Measurements from ENCODE around the gene PRR14L.
"Not testable (repeated sequence)": the region's sequence is repeated elsewhere in the genome, so short reads cannot be mapped to it uniquely, and the experiment has no call there.

Gene PRR14L

DNA sequence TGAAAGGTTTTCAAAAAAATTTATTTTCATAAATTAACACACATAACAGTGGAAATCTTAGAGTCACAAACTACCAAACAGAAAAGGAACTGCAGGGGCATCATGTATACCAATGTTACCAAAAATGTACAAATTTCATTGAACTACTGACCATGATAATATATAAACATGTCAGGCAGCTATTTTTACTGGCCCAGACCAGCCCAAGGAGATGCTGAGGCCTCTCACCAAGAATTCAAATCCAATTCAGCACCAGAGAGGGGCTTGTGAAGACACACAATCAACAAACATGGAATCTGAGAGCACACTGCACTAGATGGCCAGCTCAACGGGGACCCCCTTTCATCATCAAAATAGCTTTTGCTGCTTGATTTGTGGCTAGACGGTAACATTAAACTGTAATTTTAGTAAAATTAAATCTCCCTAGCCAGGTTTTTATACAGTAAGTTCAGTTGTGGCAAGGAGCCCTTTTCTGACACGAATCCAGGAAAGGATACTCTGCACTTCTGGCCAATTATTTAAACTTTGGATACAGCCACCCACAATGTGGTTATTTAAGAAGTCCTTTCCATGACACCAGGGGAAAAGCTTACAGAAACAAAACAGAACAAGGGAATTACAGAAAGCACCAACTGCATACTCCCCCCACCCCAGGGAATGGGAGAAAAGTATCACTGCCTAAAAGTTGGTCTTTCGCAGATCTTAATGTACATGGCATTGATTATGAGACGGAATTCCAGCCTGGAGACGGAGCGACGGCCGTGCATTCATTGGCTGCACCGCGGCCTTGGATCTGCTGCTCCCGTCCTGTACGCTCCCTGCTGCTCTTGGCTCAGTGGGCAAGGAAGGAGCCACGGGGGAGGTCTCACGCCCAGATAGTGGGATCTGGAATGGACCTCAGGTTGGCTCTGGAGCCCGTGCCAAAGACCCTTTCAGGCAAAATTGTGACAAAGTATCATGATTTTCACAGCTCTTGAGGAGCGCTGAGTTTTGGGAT, 68.3 kb downstream of the PRR14L start:
- DNase-seq, result no peak

DNA sequence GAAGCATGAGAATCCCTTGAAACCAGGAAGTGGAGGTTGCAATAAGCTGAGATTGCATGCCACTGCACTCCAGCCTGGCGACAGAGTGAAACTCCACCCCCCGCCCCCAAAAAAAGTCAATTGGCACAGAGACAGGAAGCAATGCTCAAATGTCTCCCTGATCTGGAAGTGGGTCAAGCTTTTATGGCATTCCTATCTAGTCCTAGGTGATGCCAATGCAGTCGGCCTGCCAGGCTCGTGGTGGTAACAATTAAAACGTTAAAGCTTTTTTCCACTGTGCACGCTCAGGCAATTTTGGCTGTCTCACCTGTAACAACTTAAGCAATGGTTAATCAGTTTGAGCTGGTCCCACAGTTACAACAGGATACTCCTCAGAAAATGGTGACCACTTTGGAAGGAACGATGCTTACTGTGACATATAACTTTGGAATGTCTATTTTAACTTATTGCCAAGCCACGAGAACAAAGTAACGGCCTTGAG, 69.0 kb downstream of the PRR14L start:
- DNase-seq, result no peak

DNA sequence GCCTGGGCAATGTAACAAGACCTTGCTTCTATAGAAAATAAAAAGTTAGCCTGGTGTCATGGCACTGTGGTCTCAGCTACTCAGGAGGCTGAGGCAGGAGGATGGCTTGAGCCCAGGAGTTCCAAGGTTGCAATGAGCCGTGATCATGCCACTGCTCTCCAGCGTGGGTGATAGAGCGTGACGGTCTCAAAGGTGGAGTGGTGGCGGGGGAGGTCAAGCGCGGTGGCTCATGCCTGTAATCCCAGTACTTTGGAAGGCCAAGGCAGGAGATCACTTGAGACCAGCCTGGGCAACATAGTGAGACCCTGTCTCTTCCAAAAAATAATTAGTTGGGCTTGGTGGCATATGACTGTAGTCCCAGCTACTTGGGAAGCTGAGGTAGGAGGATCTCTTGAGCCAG, 71.2 kb downstream of the PRR14L start:
- no peak for DNase-seq

DNA sequence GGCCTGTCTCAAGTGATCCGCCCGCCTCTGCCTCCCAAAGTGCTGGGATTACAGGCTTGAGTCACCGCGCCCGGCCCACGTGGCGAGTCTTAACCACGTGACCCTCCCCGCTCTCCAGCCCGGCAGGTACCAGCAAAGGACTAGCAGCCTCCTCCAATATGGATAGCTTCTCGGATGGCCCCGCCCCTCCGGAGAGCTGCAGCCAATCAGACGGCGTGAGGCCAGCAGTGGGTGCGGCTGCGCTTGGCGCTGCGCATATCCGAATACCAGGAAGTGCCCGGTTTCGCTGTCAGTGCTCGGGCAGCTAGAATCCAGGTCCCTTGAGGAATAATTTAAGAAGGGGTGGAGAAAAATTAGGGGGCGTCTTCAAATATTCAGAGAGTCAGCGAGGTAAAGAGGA, 73.2 kb downstream of the PRR14L start:
- DNase-seq, result peak; percentile 3 to 38

DNA sequence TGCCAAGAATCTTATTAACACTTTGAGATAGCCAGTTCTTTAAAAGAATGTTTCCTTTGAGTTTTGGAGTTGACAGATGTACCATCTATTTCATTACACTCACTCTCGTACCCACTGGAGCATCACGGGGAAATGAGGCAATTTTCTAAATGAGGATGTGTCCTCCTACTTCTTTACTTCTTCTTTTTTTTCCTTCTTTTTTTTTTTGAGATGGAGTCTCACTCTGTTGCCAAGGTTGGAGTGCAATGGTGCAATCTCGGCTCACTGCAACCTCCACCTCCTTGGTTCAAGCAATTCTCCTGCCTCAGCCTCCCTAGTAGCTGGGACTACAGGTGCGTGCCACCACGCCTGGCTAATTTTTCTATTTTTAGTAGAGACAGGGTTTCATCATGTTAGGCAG, 75.7 kb downstream of the PRR14L start:
- not testable (repeated sequence) for DNase-seq

DNA sequence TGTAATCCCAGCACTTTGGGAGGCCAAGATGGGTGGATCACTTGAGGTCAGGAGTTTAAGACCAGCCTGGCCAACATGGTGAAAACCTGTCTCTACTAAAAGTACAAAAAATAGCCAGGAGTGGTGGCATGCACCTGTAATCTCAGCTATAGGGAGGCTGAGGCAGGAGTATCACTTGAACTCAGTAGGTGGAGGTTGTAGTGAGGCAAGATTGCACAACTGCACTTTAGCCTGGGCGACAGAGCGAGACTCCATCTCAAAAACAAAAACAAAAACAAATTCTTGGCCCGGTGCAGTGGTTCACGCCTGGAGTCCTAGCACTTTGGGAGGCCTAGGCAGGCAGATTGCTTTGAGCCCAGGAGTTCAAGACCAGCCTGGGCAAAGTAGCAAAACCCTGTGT, 81.1 kb downstream of the PRR14L start:
- DNase-seq, result not testable (repeated sequence)

DNA sequence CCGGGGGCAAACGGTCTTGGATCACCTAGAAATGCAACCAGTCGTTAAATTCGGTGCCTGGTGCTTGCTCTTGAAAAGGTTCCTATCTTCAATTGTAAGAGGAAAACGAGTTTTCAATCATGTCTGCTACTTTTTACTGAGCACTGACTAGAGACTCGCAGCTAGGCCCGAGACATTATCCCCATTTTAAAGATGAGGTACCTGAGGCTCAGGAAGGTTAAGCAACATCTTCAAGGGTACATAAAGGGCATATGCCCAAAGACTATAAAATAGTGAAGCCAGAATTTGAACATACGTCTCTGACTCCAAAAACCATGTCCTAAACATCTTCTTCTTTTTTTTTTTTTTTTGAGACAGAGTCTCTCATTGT, 87.3 kb downstream of the PRR14L start:
- no peak for DNase-seq

DNA sequence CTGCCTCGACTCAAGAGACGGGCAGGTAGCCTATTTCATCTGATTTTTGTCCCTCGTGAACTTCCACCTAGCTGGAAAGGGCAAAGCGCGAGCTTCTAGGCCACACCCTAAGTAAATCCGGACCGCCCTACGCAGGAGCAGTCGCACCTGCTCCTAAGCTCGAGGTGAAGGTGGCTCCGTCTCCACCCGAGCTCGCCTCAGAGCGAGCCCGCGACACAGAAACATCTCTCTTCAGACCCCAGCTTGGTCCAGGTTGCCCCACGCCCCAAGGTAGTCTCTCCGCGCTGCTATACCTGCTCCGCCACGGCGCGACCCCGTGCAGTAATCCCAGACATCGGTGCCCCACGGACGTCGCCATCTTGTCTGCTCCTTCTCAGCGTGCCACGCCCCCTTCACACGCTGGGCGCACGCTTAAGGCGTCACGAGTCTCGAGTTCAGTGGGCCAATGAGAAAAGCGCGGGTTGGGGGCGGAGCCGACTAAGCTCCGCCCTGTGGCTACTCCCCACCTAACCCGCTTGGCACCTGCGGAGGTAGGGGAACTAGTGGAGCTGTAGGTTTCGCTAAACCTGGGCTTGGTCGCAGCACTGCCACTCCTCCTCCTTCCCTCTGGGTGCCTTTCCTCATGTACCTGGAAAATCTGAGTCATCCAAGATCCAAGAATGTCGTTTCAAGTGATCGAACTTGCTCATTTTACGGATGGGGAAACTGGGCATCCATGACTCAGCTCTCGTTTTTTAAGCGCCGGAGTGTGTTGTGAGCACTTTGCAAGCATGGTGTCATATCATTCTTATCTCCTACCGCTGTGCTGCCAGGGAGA, 87.9 kb downstream of the PRR14L start, which contains the start of gene PISD:
PISD (minus strand) TSS at position 365 of the 817 bp plus-strand sequence; CDS start at position 358, 7 bp downstream.
- peak; percentile 89 to 90 for DNase-seq

DNA sequence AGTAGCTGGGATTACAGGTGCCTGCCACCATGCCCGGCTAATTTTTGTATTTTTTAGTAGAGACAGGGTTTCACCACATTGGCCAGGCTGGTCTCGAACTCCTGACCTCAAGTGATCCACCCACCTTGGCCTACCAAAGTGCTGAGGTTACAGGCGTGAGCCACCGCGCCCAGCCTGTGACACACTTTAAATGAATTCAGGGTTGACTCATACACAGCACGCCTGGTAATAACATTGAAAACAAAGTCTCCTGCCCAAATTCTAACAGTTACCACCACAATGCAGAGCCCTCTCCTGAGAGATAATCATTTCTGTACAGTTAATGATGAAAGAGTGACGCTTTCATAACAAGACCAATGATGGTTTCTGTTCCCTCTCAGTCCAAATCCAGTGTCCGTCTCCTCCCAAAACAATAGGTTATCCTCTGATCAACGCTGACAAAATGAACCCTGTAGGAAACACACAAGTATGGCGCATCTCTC, 89.0 kb downstream of the PRR14L start:
- not testable (repeated sequence) for DNase-seq

DNA sequence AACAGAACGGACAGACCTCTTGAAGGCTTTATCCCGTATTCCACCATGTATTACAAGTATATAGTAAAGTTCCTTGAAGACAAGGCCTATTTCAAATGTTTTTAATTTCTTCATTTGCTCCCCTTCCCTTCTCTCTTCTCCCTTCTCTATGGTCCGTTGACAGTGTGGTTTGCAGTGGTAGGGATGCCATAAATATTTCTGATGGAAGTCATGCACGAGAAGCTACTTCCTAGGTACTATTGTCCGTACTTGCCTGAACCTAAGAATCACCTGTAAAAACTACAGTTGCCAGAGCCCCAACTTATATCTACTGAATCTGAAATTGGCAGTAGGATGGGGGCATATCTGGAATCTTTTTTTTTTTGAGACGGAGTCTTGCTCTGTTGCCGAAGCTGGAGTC, 90.7 kb downstream of the PRR14L start:
- DNase-seq, result no peak

DNA sequence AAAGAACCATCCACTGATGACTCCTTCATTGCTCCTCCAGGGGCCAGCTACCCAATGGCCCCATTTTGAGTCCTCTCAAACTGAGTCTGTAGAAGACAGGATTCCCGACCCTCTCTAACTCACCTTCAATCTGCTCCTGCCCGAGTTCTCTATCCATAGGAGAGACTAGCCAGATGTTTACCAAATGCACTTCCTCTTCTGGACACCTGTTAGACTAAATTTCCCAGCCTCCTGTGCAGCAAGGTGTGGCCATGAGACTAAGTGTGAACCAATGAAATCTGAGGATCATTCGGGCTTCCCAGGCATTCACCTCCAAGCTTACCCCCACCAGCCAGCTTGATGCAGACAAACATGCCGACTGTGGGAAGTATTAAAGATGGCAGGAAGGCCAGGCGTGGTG, 95.5 kb downstream of the PRR14L start:
- no peak for DNase-seq

DNA sequence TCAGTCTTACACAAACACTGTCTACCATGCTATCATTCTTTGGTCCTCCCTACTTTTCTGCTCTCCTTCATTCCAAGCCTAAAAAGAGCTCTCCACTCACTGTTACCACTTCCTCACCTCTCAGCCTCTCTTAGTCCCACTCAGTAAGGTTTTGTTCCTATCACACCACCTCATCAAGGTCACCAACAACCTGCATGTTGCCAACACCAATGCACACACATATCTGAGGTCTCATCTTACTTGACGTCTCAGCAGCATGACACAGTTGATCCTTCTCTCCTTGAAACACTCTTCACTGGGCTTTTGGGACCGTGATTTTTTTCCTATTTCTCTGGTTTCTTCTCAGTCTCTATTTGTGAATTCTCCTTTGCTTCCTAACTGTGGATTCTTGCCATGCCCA, 96.0 kb downstream of the PRR14L start:
- no peak for DNase-seq

DNA sequence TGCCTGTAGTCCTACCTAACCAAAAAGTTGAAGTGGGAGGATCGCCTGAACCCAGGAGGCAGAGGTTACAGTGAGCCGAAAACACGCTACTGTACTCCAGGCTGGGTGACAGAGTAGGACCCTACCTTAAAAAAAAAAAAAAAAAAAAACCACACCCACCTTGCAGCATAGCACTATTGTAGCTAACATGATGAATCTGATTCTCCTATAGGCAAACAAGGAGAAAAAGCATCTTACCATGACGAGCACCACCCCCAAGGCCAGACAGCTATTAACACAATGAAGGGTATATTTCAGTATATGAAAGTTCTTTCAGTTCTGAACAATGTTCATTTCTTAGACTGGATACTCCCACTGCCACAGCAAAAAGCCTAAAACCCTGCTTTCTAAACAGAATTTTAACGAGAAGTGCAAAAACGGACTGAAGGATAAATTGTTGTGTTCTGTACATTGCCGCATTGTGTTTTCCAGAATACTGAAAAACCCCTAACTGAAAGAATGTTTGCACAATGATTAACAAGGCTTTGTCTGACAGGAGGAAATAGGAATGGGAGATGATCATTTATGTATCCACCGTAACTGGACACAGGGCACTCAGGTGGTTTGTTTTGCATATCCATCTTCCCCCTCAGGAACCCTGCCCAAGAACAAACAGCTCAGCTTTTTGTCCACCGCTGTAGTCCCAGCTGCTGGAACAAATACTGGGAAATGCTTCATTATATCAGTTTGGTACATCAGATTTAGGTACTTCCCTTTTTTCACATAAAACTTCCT, 96.8 kb downstream of the PRR14L start:
- DNase-seq, result no peak

DNA sequence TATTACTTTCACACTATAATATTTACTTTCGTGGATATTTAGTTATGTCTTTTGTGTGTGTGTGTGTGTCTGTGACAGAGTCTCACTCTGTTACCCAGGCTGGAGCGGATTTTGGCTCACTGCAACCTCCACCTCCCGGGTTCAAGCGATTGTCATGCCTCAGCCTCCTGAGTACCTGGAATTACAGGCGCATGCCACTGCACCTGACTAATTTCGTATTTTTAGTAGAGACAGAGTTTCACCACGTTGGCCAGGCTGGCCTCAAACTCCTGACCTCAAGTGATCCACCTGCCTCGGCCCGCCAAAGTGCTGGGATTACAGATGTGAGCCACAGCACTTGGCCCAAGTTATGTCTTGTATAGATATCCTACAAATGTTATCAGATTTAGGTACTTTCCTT, 97.8 kb downstream of the PRR14L start:
- no peak for DNase-seq

DNA sequence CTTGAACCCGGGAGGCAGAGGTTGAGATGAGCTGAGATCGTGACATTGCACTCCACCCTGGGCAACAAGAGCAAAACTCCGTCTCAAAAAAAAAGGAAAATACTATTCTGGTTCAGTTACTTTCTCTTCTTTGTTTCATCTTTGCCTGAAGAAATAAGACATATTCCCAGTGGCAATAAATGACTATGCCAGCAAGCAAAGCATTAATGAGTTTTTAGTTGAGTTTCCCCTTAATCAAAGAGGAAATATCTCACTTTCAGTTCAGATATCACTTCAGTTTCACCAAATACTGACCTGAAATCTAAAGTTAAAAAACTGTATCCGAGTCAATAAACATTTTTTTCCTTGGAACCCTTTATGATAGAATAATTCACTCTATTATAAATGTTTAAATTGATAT, 98.3 kb downstream of the PRR14L start:
- no peak for DNase-seq

DNA sequence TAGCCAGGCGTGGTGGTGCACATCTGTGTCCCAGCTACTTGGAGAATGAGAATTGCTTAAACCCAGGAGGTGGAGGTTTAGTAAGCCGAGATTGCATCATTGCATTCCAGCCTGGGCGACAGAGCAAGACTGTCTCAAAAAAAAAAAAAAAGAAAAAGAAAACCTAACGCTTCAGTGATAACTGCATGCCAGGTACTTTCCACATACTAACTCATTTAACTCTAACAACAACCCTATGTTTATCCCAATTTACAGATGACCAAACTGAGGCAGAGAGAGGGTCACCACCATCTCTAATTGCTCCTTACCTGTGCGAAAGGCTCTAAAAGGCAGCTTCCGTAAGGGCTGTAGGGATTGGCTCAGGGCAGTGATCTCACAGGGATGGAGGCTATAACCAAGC, 99.5 kb downstream of the PRR14L start:
- no peak for DNase-seq

DNA sequence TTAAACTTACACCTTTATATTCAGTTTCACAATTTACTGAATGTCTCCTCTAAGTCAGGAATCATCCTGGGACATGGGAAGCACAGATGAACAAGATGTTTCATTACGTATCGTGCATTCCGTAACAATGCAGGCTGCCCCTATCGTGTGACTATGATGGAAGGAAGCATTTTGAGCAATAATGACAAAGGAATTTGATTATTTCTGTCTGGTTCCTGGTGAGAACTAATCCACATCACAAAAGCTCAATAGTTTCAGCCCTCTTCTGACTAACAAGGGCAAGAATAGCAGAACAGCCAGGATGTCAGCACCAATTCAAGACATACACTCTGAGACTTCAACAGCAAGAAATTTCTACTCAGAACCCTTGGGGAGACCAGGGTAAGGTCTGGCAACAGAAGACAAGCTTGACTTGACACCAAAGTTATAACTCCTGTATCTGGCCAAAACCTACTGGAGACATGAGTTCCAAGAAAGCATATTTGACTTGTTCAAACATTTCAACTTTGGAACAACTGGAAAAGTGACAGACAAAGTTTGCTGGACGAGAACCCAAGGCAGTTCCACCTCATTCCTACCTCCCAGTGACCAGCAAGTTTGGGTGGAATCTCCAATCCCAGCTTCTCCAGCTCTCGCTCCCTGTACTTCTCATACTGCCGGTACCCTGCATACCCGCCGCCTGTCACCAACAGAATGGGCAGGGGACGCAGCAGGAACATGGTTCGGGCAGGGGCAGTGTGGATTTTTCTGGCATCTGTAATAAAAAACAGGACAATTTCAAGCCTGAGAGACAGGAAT, 102.2 kb downstream of the PRR14L start:
- no peak for DNase-seq

DNA sequence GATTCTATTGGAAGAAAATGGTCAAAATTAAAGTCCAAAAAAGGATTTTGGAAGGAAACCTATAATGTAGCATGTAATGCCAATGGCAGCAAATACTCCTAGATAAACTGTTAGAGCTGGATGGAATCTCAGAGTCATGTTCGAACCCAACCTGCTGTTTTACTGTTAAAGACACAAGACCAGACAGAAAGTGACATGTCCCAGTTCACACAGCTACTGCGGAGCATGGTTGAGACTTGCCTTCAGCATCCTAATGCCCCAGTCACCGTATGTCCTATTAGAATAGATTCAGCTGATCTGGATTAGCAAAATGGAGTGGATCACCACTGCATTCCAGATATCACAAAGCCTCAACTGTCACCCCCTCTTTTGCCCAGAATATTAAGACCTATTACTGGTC, 102.9 kb downstream of the PRR14L start:
- DNase-seq, result no peak

DNA sequence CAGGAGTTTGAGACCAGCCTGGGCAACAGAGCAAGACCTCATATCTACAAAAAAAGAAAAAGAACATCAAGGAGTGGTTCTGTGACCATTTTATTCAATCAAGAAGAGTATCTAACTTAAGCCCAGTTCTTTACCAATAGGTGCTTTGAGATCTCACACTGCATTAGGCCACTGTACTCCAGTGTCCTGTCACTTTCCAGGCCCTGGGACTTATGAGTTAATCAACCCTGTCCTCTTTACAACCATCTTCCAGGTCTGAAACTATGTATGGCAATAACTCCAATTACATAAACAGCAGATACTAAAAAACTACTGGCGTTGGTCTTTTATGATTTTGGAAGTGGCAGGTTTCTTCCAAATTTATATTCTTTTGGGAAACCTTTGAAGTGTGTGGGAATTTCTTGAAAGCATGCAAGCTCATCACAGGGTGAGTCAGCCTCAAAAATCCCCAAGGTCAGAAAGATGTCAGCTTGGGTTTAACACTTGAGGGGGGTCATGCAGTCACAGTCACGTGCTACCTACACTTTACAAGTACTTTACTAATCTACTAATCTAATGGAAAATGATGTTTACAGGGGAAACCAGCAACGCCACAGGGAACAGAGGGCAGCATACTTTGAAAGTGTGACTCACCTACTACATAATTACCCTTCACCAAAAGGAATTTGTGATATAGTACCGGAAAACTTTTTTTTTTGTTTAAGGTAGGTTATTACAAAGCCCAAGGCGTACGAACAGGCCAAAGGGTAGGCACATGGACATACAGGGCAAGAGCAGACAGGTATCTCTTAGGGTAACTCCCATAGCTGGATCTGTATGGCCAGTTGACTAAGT, 103.5 kb downstream of the PRR14L start:
- no peak for DNase-seq

DNA sequence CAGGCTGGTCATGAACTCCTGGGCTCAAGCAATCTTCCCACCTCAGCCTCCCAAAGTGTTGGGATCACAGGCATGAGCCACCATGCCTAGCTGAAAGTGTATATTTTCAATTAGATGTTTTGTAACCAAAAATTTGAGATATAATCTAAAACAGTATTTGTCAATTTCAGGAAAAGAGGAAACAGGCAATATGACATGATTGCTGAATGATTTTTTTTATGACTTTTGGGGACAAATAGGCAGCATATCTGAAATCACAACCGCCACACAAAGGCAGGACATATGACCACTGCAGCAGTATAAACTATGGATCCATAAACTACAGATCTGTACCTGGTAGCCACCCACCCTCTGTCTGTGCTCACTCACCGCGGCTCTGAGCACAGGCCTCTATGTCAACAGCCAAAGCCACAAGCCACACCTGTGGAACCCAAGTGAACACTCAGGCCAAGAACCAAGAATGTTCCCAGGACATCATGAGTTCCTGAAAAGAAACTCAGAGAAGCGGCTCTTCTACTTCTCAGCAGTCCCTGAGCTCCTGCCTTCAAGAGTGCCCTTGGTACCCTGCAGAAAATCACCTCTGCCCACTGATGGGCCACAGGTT, 110.4 kb downstream of the PRR14L start:
- no peak for DNase-seq
